Epithelial cell of proximal tubule (primary cell): ENCODE data around the gene LIMS1. TPM values are rescaled to one million over a fixed set of nuclear protein-coding genes. Genes with fewer than 3 reads are reported as not detected.

Experiments
- DNase-seq: peaks from one replicate; pipeline ENCODE4 v3.0.0-alpha.2; 2011; ENCODE audit warnings: low read depth
- H3K4me3 ChIP-seq: 2 replicates; pipeline ENCODE4 v1.5.1; 2011; ENCODE audit warnings: low read depth, mild to moderate bottlenecking, low read length
- total RNA-seq: library from RNA; depleted of rRNA; stranded (reverse); fragments of >200 nt; gene quantifications from 2 replicates; pipeline ENCODE4 v1.2.3, GENCODE V29; 2015
- TF ChIP-seq, protein P1 (sequence below): conservative IDR thresholded peaks from 2 replicates; pipeline ENCODE4 v1.5.1; 2012; ENCODE audit warnings: low read depth, mild to moderate bottlenecking, low read length

Gene LIMS1
- total RNA-seq, 1 donor from 2014 or later = 58.3 TPM

DNA sequence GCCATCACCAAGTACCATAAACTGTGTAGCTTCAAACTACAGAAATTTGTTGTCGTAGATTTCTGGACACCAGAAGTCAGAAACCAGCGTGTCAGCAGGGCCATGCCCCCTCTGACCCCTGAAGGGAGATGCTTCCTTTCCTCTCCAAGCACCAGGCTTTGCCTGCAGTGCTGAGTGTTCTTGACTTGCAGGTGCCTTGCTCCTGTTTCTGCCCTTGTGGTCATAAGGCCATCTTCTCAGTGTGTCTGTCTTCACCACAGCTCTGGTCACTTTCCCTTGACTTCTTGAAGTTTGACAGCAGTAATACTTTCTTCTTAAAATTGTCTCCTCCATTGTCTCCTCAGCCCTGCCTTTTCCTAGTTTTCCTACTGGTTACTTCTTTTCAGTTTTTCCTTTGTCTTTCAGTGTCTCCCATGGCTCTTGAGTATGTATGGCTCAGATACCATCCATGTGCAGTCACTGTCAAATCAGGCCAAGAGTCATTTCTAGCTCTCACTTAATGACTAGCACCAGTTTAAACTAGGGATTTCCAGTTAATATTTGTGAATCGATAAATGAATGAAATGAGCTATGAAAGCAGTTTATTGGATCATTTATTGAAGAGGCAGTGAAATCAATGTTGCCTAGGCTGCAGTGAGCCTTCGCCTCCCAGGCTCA is 93.8 kb downstream of the LIMS1 start:
- TF ChIP-seq, protein P1, sequence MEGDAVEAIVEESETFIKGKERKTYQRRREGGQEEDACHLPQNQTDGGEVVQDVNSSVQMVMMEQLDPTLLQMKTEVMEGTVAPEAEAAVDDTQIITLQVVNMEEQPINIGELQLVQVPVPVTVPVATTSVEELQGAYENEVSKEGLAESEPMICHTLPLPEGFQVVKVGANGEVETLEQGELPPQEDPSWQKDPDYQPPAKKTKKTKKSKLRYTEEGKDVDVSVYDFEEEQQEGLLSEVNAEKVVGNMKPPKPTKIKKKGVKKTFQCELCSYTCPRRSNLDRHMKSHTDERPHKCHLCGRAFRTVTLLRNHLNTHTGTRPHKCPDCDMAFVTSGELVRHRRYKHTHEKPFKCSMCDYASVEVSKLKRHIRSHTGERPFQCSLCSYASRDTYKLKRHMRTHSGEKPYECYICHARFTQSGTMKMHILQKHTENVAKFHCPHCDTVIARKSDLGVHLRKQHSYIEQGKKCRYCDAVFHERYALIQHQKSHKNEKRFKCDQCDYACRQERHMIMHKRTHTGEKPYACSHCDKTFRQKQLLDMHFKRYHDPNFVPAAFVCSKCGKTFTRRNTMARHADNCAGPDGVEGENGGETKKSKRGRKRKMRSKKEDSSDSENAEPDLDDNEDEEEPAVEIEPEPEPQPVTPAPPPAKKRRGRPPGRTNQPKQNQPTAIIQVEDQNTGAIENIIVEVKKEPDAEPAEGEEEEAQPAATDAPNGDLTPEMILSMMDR = no peak
- no peak overlapping the region for H3K4me3 ChIP-seq
- no peak for DNase-seq

DNA sequence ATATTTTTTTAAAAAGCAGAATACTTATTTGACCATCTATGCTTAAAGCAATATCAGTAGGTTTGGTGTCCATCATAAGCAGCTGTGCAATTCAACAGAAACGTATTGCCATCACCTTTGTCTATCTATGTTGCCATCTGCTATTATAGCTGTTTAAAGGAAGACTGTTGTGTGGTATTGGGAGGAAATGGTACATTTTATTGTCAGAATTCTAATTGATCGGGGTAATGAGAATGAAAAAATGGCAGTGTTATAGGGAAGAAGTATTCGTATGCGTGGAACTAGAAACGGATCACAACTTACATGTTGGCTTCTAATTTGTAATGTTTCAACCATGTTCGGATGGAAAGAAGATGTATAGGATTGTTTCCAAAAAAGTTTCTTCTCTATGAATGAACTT is 94.7 kb downstream of the LIMS1 start:
- TF ChIP-seq, protein P1 = no peak
- DNase-seq = no peak
- no peak overlapping the region for H3K4me3 ChIP-seq

DNA sequence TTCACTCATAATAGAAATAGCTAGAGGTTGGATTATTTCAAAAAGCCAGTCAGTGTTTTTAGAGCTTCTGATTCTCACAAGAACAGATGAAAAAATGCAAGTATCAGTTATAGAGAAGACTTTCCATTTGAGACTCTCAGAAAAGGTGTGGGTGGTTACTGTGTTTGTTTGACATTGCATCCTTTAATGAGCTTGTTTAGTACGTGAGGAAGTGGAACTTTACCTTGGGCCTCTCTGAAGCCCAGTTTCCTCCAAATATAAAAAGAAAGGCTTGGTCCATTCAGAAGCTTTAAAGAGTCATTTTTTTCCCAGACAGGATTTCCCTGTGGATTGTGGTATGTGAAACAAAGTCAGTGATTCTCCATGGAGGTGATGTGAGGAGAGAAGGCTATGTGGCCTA is 95.1 kb downstream of the LIMS1 start:
- TF ChIP-seq, protein P1 = no peak
- H3K4me3 ChIP-seq = no peak overlapping the region
- no peak for DNase-seq

DNA sequence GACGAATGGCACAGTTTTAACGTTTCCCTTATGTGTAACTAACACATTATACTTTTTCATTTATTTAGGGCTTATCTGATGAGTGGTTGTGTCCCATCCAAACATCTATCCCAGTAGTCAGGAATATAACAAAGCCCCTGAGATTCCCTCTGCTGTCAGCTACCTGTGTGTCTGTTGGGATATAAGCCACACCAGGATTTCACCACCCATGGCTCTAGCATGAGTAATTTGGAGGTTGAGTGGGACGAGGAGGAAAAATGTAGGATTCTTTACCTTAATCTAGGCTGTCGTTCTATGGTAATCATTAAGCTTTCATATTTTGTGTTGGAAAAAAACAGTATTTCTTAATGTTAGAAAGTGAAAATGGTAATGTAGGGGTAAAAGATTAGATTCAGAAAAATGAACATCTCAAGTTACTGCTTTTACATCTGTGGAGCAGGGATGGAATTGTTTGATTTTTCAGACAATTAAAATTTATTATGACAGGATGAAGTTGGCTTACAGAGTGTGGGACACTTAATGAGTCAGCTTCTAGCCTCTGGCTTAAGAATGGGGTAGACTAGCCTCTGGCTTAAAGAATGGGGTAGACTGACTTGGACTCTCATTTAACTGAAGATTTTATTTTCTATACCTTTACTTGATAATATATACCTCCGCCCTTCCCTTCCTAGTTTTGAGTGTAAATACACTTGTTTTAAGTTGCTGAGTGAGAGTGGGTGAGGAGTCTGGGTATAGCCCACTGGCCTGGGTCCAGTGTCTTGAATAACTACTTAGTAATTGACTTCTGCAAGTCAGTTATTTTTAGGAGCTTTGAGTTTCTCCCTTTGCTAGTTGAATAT is 96.5 kb downstream of the LIMS1 start:
- H3K4me3 ChIP-seq = no peak overlapping the region
- no peak for DNase-seq
- TF ChIP-seq, protein P1 = no peak

DNA sequence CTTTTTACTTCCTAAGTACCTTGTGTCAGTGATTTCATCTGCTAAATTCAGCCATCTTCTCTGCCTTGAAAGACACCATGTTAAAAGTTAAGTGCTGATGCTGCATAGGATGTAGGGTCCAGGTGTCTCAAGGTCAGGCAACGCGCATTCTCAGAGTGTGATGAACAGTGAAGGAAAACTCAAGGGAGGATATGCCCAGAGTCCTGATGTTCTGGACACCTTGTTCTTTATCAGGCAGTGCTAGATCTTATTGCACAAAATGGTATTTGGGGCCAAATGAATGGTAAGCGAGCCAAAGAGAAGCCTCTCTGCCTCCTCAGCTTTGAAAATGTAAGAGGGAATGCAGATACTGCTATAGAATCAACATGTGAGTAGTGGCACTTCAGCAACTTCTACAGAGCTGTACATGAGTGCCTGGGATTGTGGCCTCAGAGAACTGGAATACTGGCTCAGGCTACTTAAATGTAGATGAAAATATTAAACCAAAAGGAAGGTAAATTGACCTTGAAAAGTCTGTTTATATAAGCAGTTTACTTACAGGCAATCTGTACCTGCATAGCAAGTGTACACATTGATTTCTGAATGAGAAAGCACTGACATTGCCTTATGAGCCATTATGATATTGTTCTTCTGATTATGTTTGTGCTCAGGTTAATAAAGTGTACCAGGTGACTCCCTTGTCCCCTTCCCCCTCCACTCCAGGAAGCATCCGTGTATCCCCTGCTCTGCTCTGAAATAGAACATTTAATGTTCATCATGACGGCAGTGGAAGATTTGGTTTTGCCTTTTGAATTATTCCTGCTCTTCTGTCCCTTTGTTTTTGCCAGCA is 98.3 kb downstream of the LIMS1 start:
- no peak for DNase-seq
- H3K4me3 ChIP-seq = no peak overlapping the region
- TF ChIP-seq, protein P1 = no peak

DNA sequence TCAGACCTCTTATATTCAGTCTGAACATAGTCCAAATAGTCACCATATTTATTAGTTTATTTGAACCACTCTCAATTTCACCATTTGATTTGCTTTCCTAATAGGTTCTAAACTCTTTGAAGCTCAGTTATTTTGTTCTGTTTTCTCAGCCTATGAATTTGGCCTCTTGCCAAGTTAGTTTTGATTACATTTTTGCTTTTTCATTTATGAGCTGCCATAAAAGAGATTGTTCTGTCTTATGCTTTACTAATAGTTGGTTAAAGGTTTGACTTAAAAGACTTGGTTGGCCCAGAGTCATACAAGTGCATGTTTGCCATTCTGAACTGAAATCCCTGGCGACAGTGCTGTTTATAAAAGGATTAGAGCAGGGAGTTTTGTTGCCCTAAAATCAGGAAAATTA is 99.1 kb downstream of the LIMS1 start:
- no peak overlapping the region for H3K4me3 ChIP-seq
- DNase-seq = no peak
- TF ChIP-seq, protein P1 = no peak
